HL-60/S4 treated with retinoic acid at 250 ng/mL for 4 days and 3 days (cell line): Measurements from ENCODE around the gene NOL4L.
"Not testable (repeated sequence)": the region's sequence is repeated elsewhere in the genome, so short reads cannot be mapped to it uniquely, and the experiment has no call there.

ENCODE experiments used
- in situ Hi-C: fragments of 300-500 bp; cut with MboI; formaldehyde crosslinking; loops from 2 replicates; pipeline ENCODE4 v1.7.0; 2022; ENCODE audit warnings: low sequenced_read_pairs

The NOL4L gene

GRCh38 chr20:32476684-32477593 lies 108.2 kb downstream of the NOL4L start:
- in situ Hi-C loops, result no loop called here

- in situ Hi-C loops, result no loop called here
These were observed 109.9 kb downstream of the NOL4L start for GRCh38 chr20:32474967-32475811.

GRCh38 chr20:32474717-32474966 lies 110.5 kb downstream of the NOL4L start:
- in situ Hi-C loops, result no loop called here

GRCh38 chr20:32474009-32474716 lies 111.0 kb downstream of the NOL4L start:
- in situ Hi-C loops, result no loop called here

- in situ Hi-C loops, result no loop called here
These were observed 111.7 kb downstream of the NOL4L start for GRCh38 chr20:32473231-32474008.

- in situ Hi-C loops, result no loop called here
These were observed 112.4 kb downstream of the NOL4L start for GRCh38 chr20:32472581-32473207.

GRCh38 chr20:32470940-32471339 lies 114.2 kb downstream of the NOL4L start:
- in situ Hi-C loops, result no loop called here

- in situ Hi-C loops, result no loop called here
These were observed 114.9 kb downstream of the NOL4L start for GRCh38 chr20:32470025-32470861.

GRCh38 chr20:32468860-32469259 lies 116.3 kb downstream of the NOL4L start:
- in situ Hi-C loops, result no loop called here

GRCh38 chr20:32468313-32468640 lies 116.9 kb downstream of the NOL4L start:
- in situ Hi-C loops, result no loop called here

GRCh38 chr20:32467506-32468312 lies 117.4 kb downstream of the NOL4L start:
- in situ Hi-C loops, result no loop called here

- in situ Hi-C loops, result no loop called here
These were observed 118.2 kb downstream of the NOL4L start for GRCh38 chr20:32466739-32467505.

GRCh38 chr20:32465901-32466675 lies 119.0 kb downstream of the NOL4L start:
- in situ Hi-C loops, result not testable (repeated sequence)

GRCh38 chr20:32465092-32465900 lies 119.8 kb downstream of the NOL4L start:
- in situ Hi-C loops, result no loop called here

GRCh38 chr20:32464401-32465091 lies 120.6 kb downstream of the NOL4L start:
- in situ Hi-C loops, result no loop called here
